Breast epithelium (tissue), 3 donors: ENCODE measurements around the gene BCAS3.

Experiments used
- POLR2A ChIP-seq: fragments of 450-650 bp; IDR thresholded peaks from one replicate; pipeline ENCODE4 v1.6.1; 2016; ENCODE audit warnings: antibody characterized with exemption, mild to moderate bottlenecking, moderate library complexity
- POLR2AphosphoS5 ChIP-seq, 3 donors: sonication (generic); formaldehyde crosslinking; IDR thresholded peaks; one replicate each; pipeline ENCODE4 v1.6.1; 2017; ENCODE audit warnings: antibody characterized with exemption in 3 of 3
- TF ChIP-seq, protein P1 (sequence below), 3 donors: fragments of 450-650 bp; IDR thresholded peaks; one replicate each; pipeline ENCODE4 v1.5.1; 2016 to 2017; ENCODE audit warnings: antibody characterized with exemption in 3 of 3, mild to moderate bottlenecking in 3 of 3, moderate library complexity in 3 of 3

DNA sequence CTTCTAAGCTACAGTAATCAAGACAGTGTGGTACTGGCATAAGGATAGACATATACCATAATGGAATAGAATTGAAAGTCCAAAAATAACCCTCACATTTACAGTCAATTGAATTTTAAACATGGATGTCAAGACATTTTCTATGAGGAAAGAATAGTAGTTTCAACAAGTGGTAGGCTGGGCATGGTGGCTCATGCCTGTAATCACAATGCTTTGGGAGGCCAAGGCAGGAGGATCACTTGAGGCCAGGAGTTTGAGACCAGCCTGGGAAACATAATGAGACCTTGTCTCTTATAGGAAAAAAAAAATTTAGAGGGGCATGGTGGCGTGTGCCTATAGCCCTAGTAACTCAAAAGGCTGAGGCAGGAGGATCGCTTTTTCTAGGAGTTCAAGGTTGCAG, 599.2 kb downstream of the BCAS3 start:
- TF ChIP-seq, protein P1, sequence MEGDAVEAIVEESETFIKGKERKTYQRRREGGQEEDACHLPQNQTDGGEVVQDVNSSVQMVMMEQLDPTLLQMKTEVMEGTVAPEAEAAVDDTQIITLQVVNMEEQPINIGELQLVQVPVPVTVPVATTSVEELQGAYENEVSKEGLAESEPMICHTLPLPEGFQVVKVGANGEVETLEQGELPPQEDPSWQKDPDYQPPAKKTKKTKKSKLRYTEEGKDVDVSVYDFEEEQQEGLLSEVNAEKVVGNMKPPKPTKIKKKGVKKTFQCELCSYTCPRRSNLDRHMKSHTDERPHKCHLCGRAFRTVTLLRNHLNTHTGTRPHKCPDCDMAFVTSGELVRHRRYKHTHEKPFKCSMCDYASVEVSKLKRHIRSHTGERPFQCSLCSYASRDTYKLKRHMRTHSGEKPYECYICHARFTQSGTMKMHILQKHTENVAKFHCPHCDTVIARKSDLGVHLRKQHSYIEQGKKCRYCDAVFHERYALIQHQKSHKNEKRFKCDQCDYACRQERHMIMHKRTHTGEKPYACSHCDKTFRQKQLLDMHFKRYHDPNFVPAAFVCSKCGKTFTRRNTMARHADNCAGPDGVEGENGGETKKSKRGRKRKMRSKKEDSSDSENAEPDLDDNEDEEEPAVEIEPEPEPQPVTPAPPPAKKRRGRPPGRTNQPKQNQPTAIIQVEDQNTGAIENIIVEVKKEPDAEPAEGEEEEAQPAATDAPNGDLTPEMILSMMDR (IDR thresholded peaks at IDR 0.05) = no peak
- TF ChIP-seq POLR2A (no peak), POLR2AphosphoS5 (IDR thresholded peaks at IDR 0.05) (no peak)
